ENCODE measurements around the gene HMG20B. TPM values are rescaled to one million over a fixed set of nuclear protein-coding genes. Genes with fewer than 3 reads are reported as not detected.

HMG20B gene
- total and polyA plus RNA-seq, 2 of the 8 experiments (the other 6 are each of a cell fraction or from before 2014, with no cell fraction given): 42.9 to 74.2 TPM

- Histone ChIP-seq H3K79me2 (ENCODE audit: control insufficient read depth in 1 of 2, insufficient read depth in 2 of 2, low read length in 2 of 2) (no peaks in the 10 kb centered on the region), H4K5ac (ENCODE audit: insufficient read length, low read depth, low read length) (no peak overlapping the region), H3K14ac (ENCODE audit: insufficient read length) (no peak overlapping the region), H4K8ac (ENCODE audit: extremely low read depth, insufficient read depth, low read length) (no peak overlapping the region), H3K79me1 (ENCODE audit: low read depth, low read length) (no peaks in the 10 kb centered on the region; the same call in 1 of the 2 replicates), H3K27ac (ENCODE audit: low read depth, low read length) (no peak overlapping the region), H3K23me2 (ENCODE audit: low read depth, low read length) (peaks cover 7% of the 10 kb centered on the region; the same call in 1 of the 2 replicates), H3K4ac (replicated peaks; ENCODE audit: insufficient read length, low read depth, low read length) (no peak overlapping the region), H3K9me3 (ENCODE audit: insufficient read depth in 2 of 2, low read depth in 1 of 2, low read length in 1 of 2) (no peaks in the 10 kb centered on the region), H3K4me2 (ENCODE audit: insufficient read depth in 1 of 2, low read depth in 2 of 2, low read length in 2 of 2) (no peak overlapping the region), H2BK5ac (ENCODE audit: low read depth, low read length) (no peak overlapping the region), H4K91ac (replicated peaks; ENCODE audit: insufficient read length, low read length) (no peak overlapping the region), H3K9ac (replicated peaks in 1 of 4; ENCODE audit: extremely low read depth in 1 of 4, low read depth in 3 of 4, low read length in 3 of 4) (no peak overlapping the region), H2BK12ac (ENCODE audit: low read depth, low read length) (no peak overlapping the region), H4K20me1 (replicated peaks in 1 of 2; ENCODE audit: control insufficient read depth in 1 of 2, insufficient read depth in 2 of 2, low read length in 2 of 2) (peaks cover 2 to 13% of the 10 kb centered on the region in 2 experiments), H3K4me1 (replicated peaks in 1 of 4; ENCODE audit: control insufficient read depth in 3 of 4, insufficient read depth in 4 of 4, low read length in 3 of 4) (peaks cover 3 to 9% (median 8%) of the 10 kb centered on the region in 4 experiments; a peak in 6 of 7 replicates), H2BK15ac (ENCODE audit: low read length) (no peak overlapping the region), H2AFZ (ENCODE audit: low read length) (no peak overlapping the region), H3K56ac (replicated peaks; ENCODE audit: insufficient read length, low read depth, low read length) (no peak overlapping the region), H3K18ac (ENCODE audit: extremely low read depth, low read length) (no peak overlapping the region), H3K36me3 (ENCODE audit: control insufficient read depth in 2 of 4, insufficient read depth in 4 of 4, low read length in 3 of 4) (peaks cover 0 to 21% (median 3%) of the 10 kb centered on the region in 4 experiments; a peak in 2 of 8 replicates), H2AK5ac (ENCODE audit: low read depth, low read length) (no peak overlapping the region), H3K4me3 (ENCODE audit: extremely low read depth in 1 of 4, insufficient read depth in 2 of 4, low read depth in 3 of 4, low read length in 4 of 4) (no peak overlapping the region), H2BK20ac (ENCODE audit: low read length) (no peak overlapping the region), H2BK120ac (replicated peaks; ENCODE audit: low read depth, low read length) (no peak overlapping the region), H3K23ac (ENCODE audit: insufficient read length) (no peak overlapping the region), H3K27me3 (replicated peaks in 1 of 4; ENCODE audit: control insufficient read depth in 3 of 4, extremely low read depth in 1 of 4, insufficient read depth in 3 of 4, low read length in 3 of 4) (no peaks in the 10 kb centered on the region)
- POLR2A ChIA-PET (ENCODE audit: partially characterized antibody): interaction anchor here (1.7 kb wide), 1 partner anchor 34 kb away, joined by 5 read pairs; no protein-coding TSS in a partner anchor
- no peak for FAIRE-seq
- DNase-seq (ENCODE audit: low read depth in 1 of 2, low spot score in 2 of 2): no peak
- CTCF ChIA-PET (ENCODE audit: partially characterized antibody): interaction anchor here (0.9 to 1.4 kb wide), 6 partner anchors 8 to 20 kb away, joined by 3 to 4 read pairs (median 4); no protein-coding TSS in a partner anchor
- no peak for TF ChIP-seq KDM1A (IDR thresholded peaks at IDR 0.05; ENCODE audit: borderline replicate concordance, low read length)
- 91% methylated on average over 36 of the region's 36 CpGs; no CpG with 5 or more reads in 1 of the 2 experiments for WGBS, 2 experiments (ENCODE audit: extremely low coverage in 1 of 2, insufficient coverage in 1 of 2, insufficient read length in 1 of 2, insufficient replicate concordance in 2 of 2, low coverage in 1 of 2, low lambda C conversion rate in 2 of 2, missing lambda C conversion rate in 1 of 2)
Measured at GRCh38 chr19:3611841-3612240, 39.1 kb downstream of the HMG20B start.
